IMR-90 (cell line): ENCODE measurements around the gene ERP44. TPM values are rescaled to one million over a fixed set of nuclear protein-coding genes. Genes with fewer than 3 reads are reported as not detected.
"Not testable (repeated sequence)": the region's sequence is repeated elsewhere in the genome, so short reads cannot be mapped to it uniquely, and the experiment has no call there.

Experiments used
- ATAC-seq: fragments of 200-7000 bp; cut with Tn5 transposase; 2 replicates; pipeline ENCODE4 v1.9.1; 2020; ENCODE audit warnings: low read depth, mild to moderate bottlenecking, moderate library complexity
- BruUV-seq: library from RNA; stranded (reverse); fragments of 400-500 nt; replicated peaks from 2 replicates; lab custom pipeline; 2021; lab: Mats Ljungman, UMichigan
- CTCF ChIA-PET: fragments of 300-600 bp; formaldehyde crosslinking; extraction: SDS; loops from one replicate; lab custom pipeline; 2021; ENCODE audit warnings: antibody characterized with exemption; lab: Yijun Ruan, JAX
- POLR2A ChIA-PET: fragments of 300-600 bp; sonication (Branson Sonifier 250); formaldehyde crosslinking; loops from one replicate; lab custom pipeline; 2022; ENCODE audit warnings: antibody characterized with exemption; ENCODE audit not compliant: unreplicated experiment; lab: Charles Lee
- DNase-seq: peaks from one replicate; pipeline ENCODE4 v3.0.0; 2013
- H2AFZ ChIP-seq: replicated peaks from 2 replicates; pipeline ENCODE3; 2013; ENCODE audit warnings: low read length, mild to moderate bottlenecking; ENCODE audit not compliant: poor library complexity
- H2AK5ac ChIP-seq: 2 replicates; pipeline ENCODE4 v1.6.1; 2013; ENCODE audit warnings: low read depth, low read length, inconsistent platforms
- H2AK9ac ChIP-seq: replicated peaks from 2 replicates; pipeline ENCODE3; 2013; ENCODE audit warnings: mild to moderate bottlenecking, low read depth, low read length, moderate library complexity; ENCODE audit not compliant: poor library complexity
- H2BK120ac ChIP-seq: 2 replicates; pipeline ENCODE4 v1.6.1; 2013; ENCODE audit warnings: low read depth, low read length, inconsistent platforms
- H2BK15ac ChIP-seq: 3 replicates; pipeline ENCODE4 v1.6.1; 2013; ENCODE audit warnings: low read depth, low read length, inconsistent platforms
- H2BK20ac ChIP-seq: 2 replicates; pipeline ENCODE4 v1.6.1; 2013; ENCODE audit warnings: low read depth, mild to moderate bottlenecking, inconsistent platforms, low read length, moderate library complexity
- H2BK5ac ChIP-seq: 2 replicates; pipeline ENCODE4 v1.6.1; 2013; ENCODE audit warnings: mild to moderate bottlenecking, low read depth, low read length, inconsistent platforms; ENCODE audit not compliant: poor library complexity, severe bottlenecking
- H3K14ac ChIP-seq: replicated peaks from 2 replicates; pipeline ENCODE4 v1.6.1; 2013; ENCODE audit warnings: low read depth, low read length, inconsistent platforms
- H3K18ac ChIP-seq: 2 replicates; pipeline ENCODE4 v1.6.1; 2013; ENCODE audit warnings: low read depth, low read length, control low read depth
- H3K23ac ChIP-seq: 2 replicates; pipeline ENCODE4 v1.6.1; 2013; ENCODE audit warnings: low read depth, low read length, inconsistent platforms
- H3K27ac ChIP-seq: 2 replicates; pipeline ENCODE4 v1.5.1; 2013; ENCODE audit warnings: mild to moderate bottlenecking, control low read depth, low read length; ENCODE audit not compliant: insufficient read depth
- H3K27me3 ChIP-seq: 2 replicates; pipeline ENCODE4 v1.6.1; 2013; ENCODE audit warnings: low read length; ENCODE audit not compliant: control insufficient read depth, insufficient read depth
- H3K36me3 ChIP-seq: 2 replicates; pipeline ENCODE4 v1.6.1; 2013; ENCODE audit warnings: low read length, mixed read lengths; ENCODE audit not compliant: control insufficient read depth, insufficient read depth
- H3K4ac ChIP-seq: 2 replicates; pipeline ENCODE4 v1.6.1; 2013; ENCODE audit warnings: low read depth, low read length, inconsistent platforms
- H3K4me1 ChIP-seq: 2 replicates; pipeline ENCODE4 v1.6.1; 2013; ENCODE audit warnings: low read length, mixed read lengths; ENCODE audit not compliant: control insufficient read depth, insufficient read depth
- H3K4me2 ChIP-seq: 2 replicates; pipeline ENCODE4 v1.6.1; 2013; ENCODE audit warnings: low read depth, mild to moderate bottlenecking, control low read depth, low read length, moderate library complexity
- H3K4me3 ChIP-seq: 2 replicates; pipeline ENCODE4 v1.5.1; 2013; ENCODE audit warnings: low read depth, mild to moderate bottlenecking, control low read depth, low read length, moderate library complexity; ENCODE audit not compliant: insufficient read depth
- H3K56ac ChIP-seq: 2 replicates; pipeline ENCODE4 v1.6.1; 2013; ENCODE audit warnings: low read length, inconsistent platforms; ENCODE audit not compliant: insufficient read depth; ENCODE audit errors: extremely low read depth
- H3K79me1 ChIP-seq, 2 experiments: 2 replicates each; pipeline ENCODE4 v1.6.1; 2013; ENCODE audit warnings: low read length in 2 of 2, inconsistent platforms in 1 of 2, low read depth in 1 of 2
- H3K9ac ChIP-seq: 2 replicates; pipeline ENCODE4 v1.6.1; 2013; ENCODE audit warnings: low read depth, low read length, control low read depth
- H3K9me1 ChIP-seq: 2 replicates; pipeline ENCODE4 v1.6.1; 2013; ENCODE audit warnings: low read length, inconsistent platforms; ENCODE audit not compliant: insufficient read depth
- H3K9me3 ChIP-seq: 2 replicates; pipeline ENCODE4 v1.6.1; 2013; ENCODE audit warnings: low read length; ENCODE audit not compliant: control insufficient read depth, insufficient read depth
- H4K20me1 ChIP-seq: 2 replicates; pipeline ENCODE4 v1.6.1; 2013; ENCODE audit warnings: low read length, inconsistent platforms; ENCODE audit not compliant: insufficient read depth
- H4K5ac ChIP-seq: 2 replicates; pipeline ENCODE4 v1.6.1; 2013; ENCODE audit warnings: mild to moderate bottlenecking, low read depth, low read length, control low read depth
- H4K8ac ChIP-seq, 2 experiments: 2 replicates each; pipeline ENCODE4 v1.6.1; 2013; ENCODE audit warnings: low read depth in 2 of 2, low read length in 2 of 2, control low read depth in 1 of 2, inconsistent platforms in 1 of 2
- H4K91ac ChIP-seq: 2 replicates; pipeline ENCODE4 v1.6.1; 2013; ENCODE audit warnings: low read depth, low read length, inconsistent platforms; ENCODE audit not compliant: insufficient read depth
- CTCF ChIP-seq: conservative IDR thresholded peaks from 2 replicates; pipeline ENCODE4 v1.5.1; 2012; ENCODE audit warnings: mild to moderate bottlenecking, low read depth, low read length, improper control_type of control experiment
- WGBS, 2 experiments: methylation state at CpG; one replicate each; pipeline versions ENCODE4 v1.1.5 to v1.1.7; 2013; ENCODE audit warnings: missing lambda C conversion rate in 2 of 2; ENCODE audit not compliant: insufficient read length in 1 of 2; ENCODE audit errors: extremely low coverage in 2 of 2; 5-methylcytosine and 5-hydroxymethylcytosine counted together
- dilution Hi-C: fragments of 300-500 bp; cut with HindIII; formaldehyde crosslinking; loops from one replicate; pipeline ENCODE4 v1.14.3; 2018; ENCODE audit warnings: low sequenced_read_pairs; ENCODE audit not compliant: unreplicated experiment
- in situ Hi-C: fragments of 300-500 bp; cut with MboI; formaldehyde crosslinking; loops from 3 replicates; pipeline ENCODE4 v1.14.3; 2019; ENCODE audit warnings: low sequenced_read_pairs, inconsistent platforms, mixed read lengths
- intact Hi-C: fragments of 100-400 bp; cut with micrococcal nuclease; formaldehyde crosslinking; loops from 2 replicates; pipeline ENCODE4 v1.10.0; 2022
- polyA plus RNA-seq, 3 experiments: library from polyadenylated mRNA; depleted of rRNA; stranded (reverse); fragments of >200 nt; gene quantifications; 2 replicates each; pipeline ENCODE4 v1.2.3, GENCODE V29; 2012; ENCODE audit warnings: low replicate concordance in 1 of 3
- total RNA-seq: library from RNA; depleted of rRNA; stranded (reverse); fragments of >200 nt; gene quantifications from 2 replicates; pipeline ENCODE4 v1.2.3, GENCODE V29; 2012

ERP44 gene
- total and polyA plus RNA-seq, 2 of the 4 experiments (the other 2 are of a cell fraction), result 9.1 to 13.5 TPM

DNA sequence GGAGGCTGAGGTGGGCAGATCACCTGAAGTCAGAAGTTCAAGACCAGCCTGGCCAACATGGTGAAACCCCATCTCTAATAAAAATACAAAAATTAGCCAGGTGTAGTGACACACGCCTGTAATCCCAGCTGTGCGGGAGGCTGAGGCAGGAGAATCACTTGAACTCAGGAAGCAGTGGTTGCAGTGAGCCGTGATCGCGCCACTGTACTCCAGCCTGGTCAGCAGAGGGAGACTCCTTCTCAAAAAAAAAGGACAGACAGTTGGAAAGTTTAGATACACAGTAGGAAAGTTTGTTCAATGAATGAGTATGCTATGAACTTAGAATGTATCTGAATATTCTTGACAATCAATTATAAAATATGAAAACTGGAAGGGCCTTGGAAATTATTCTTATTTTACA is 38.0 kb upstream of the ERP44 start:
- H2BK120ac ChIP-seq, H3K9me3 ChIP-seq, H3K4me1 ChIP-seq, H4K20me1 ChIP-seq, ATAC-seq, H2BK20ac ChIP-seq, POLR2A ChIA-PET, H4K5ac ChIP-seq, H3K4me3 ChIP-seq, dilution Hi-C loops, DNase-seq, H2AFZ ChIP-seq, H3K79me1 ChIP-seq, H3K27me3 ChIP-seq, H4K91ac ChIP-seq, H2BK5ac ChIP-seq, H3K9me1 ChIP-seq, in situ Hi-C loops, H3K27ac ChIP-seq, H4K8ac ChIP-seq, H3K4ac ChIP-seq, H3K23ac ChIP-seq, H3K14ac ChIP-seq, H2BK15ac ChIP-seq, H2AK9ac ChIP-seq, H3K56ac ChIP-seq, H3K36me3 ChIP-seq, BruUV-seq, CTCF ChIA-PET, H3K9ac ChIP-seq, H3K4me2 ChIP-seq, H2AK5ac ChIP-seq, H3K18ac ChIP-seq: not testable (repeated sequence)
- WGBS, 2 experiments, result no CpG with 5 or more reads among the region's 5 CpGs
- peak; percentile 10; the same call in 1 of the 2 replicates for TF ChIP-seq CTCF
- intact Hi-C loops, result loop anchor here (10.0 kb wide), 1 partner anchor 52 kb away; no protein-coding TSS in a partner anchor
